SU-DHL-6 (cell line): ENCODE data around the gene ARHGAP22.
A peak's percentile ranks its signal among the peaks of the same experiment; 100 is the strongest.

Experiments
- H2AFZ ChIP-seq: fragments of 200-600 bp; sonication (generic); 2 replicates; pipeline ENCODE4 v1.6.1; 2014; ENCODE audit warnings: low read depth, mild to moderate bottlenecking, moderate library complexity, mixed read lengths, antibody characterized with exemption, low read length; ENCODE audit not compliant: severe bottlenecking
- H3F3A ChIP-seq: fragments of 200-600 bp; shearing (Covaris generic); 2 replicates; pipeline ENCODE4 v1.6.0; 2016; ENCODE audit warnings: antibody characterized with exemption, mild to moderate bottlenecking; ENCODE audit not compliant: insufficient read depth
- H3K27ac ChIP-seq: fragments of 200-600 bp; sonication (generic); 2 replicates; pipeline ENCODE4 v1.5.1; 2016; ENCODE audit warnings: low read depth, mild to moderate bottlenecking, low read length, moderate library complexity, mixed read lengths
- H3K27me3 ChIP-seq: fragments of 200-600 bp; sonication (generic), shearing (Covaris generic); 2 replicates; pipeline ENCODE4 v1.6.0; 2014; ENCODE audit warnings: mild to moderate bottlenecking, low read length
- H3K36me3 ChIP-seq: fragments of 200-600 bp; sonication (generic); 2 replicates; pipeline ENCODE4 v1.6.1; 2014; ENCODE audit warnings: mild to moderate bottlenecking, low read length, mixed read lengths
- H3K4me2 ChIP-seq: fragments of 300-600, 200-600 bp; shearing (Covaris generic), sonication (generic); 2 replicates; pipeline ENCODE4 v1.6.0; 2014; ENCODE audit warnings: low read length, low read depth, mild to moderate bottlenecking; ENCODE audit not compliant: poor library complexity, severe bottlenecking
- H3K4me3 ChIP-seq: fragments of 200-600 bp; sonication (generic); 2 replicates; pipeline ENCODE4 v1.5.1; 2014; ENCODE audit warnings: antibody characterized with exemption, low read length, mild to moderate bottlenecking, mixed read lengths; ENCODE audit not compliant: insufficient read depth, poor library complexity, severe bottlenecking
- H3K79me2 ChIP-seq: fragments of 200-600 bp; sonication (generic); 2 replicates; pipeline ENCODE4 v1.6.1; 2014; ENCODE audit warnings: mild to moderate bottlenecking, low read length, moderate library complexity; ENCODE audit not compliant: insufficient read depth
- H3K9ac ChIP-seq: fragments of 200-600 bp; sonication (generic); 2 replicates; pipeline ENCODE4 v1.7.0; 2014; ENCODE audit warnings: mild to moderate bottlenecking, low read length
- H3K9me2 ChIP-seq: fragments of 200-600 bp; sonication (generic); replicated peaks from 2 replicates; pipeline ENCODE4 v1.6.1; 2014; ENCODE audit warnings: low read length; ENCODE audit not compliant: insufficient read depth
- H3K9me3 ChIP-seq: fragments of 200-600 bp; sonication (generic); 2 replicates; pipeline ENCODE4 v1.6.1; 2014; ENCODE audit warnings: low read length, mixed read lengths; ENCODE audit not compliant: insufficient read depth
- H4K20me1 ChIP-seq: fragments of 200-600 bp; sonication (generic); 2 replicates; pipeline ENCODE4 v1.6.1; 2014; ENCODE audit warnings: low read depth, mild to moderate bottlenecking, antibody characterized with exemption, low read length, moderate library complexity, mixed read lengths
- CTCF ChIP-seq: fragments of 200-600 bp; sonication (generic); IDR thresholded peaks from one replicate; pipeline ENCODE4 v1.5.1; 2017; ENCODE audit warnings: antibody characterized with exemption, mild to moderate bottlenecking, low read length, moderate library complexity; ENCODE audit not compliant: insufficient read depth, poor library complexity, severe bottlenecking
- EZH2phosphoT487 ChIP-seq: fragments of 200-600 bp; sonication (generic), shearing (Covaris generic); conservative IDR thresholded peaks from 2 replicates; pipeline ENCODE4 v1.6.1; 2018; ENCODE audit warnings: mild to moderate bottlenecking, antibody characterized with exemption, low read length, moderate library complexity, mixed read lengths

The ARHGAP22 gene

GRCh38 chr10:48607356-48608278 lies 2.7 kb upstream of the ARHGAP22 start:
- Histone ChIP-seq H3K9me2 (no peaks in the 10 kb centered on the region), H3K4me3 (no peak overlapping the region), H3K27ac (no peak overlapping the region), H3K4me2 (no peak overlapping the region), H3K36me3 (no peaks in the 10 kb centered on the region), H3K9ac (no peak overlapping the region), H3F3A (no peaks in the 10 kb centered on the region), H4K20me1 (no peaks in the 10 kb centered on the region), H3K9me3 (no peaks in the 10 kb centered on the region), H3K79me2 (0 out of 2 replicates have a peak, but pooled peaks cover 5% of the 10 kb centered on the region), H3K27me3 (no peaks in the 10 kb centered on the region), H2AFZ (no peak overlapping the region)
- no peak for TF ChIP-seq EZH2phosphoT487
- TF ChIP-seq CTCF = no peak

GRCh38 chr10:48606530-48607355 lies 1.9 kb upstream of the ARHGAP22 start:
- Histone ChIP-seq H3K4me2 (no peak overlapping the region), H4K20me1 (no peaks in the 10 kb centered on the region), H3K4me3 (no peak overlapping the region), H3K27me3 (no peaks in the 10 kb centered on the region), H3K9me3 (no peaks in the 10 kb centered on the region), H2AFZ (no peak overlapping the region), H3K9me2 (no peaks in the 10 kb centered on the region), H3K9ac (no peak overlapping the region), H3K36me3 (no peaks in the 10 kb centered on the region), H3K79me2 (0 out of 2 replicates have a peak, but pooled peaks cover 5% of the 10 kb centered on the region), H3K27ac (no peak overlapping the region), H3F3A (no peaks in the 10 kb centered on the region)
- TF ChIP-seq EZH2phosphoT487 = no peak
- no peak for TF ChIP-seq CTCF

- no peaks in the 10 kb centered on the region for H3K27me3 ChIP-seq
- no peaks in the 10 kb centered on the region for H3F3A ChIP-seq
- H3K36me3 ChIP-seq = no peaks in the 10 kb centered on the region
- H4K20me1 ChIP-seq = no peaks in the 10 kb centered on the region
- no peak overlapping the region for H3K27ac ChIP-seq
- H3K9me3 ChIP-seq = no peaks in the 10 kb centered on the region
- peak overlapping the region; percentile 59 for H3K4me2 ChIP-seq
- no peak overlapping the region for H3K4me3 ChIP-seq
- H2AFZ ChIP-seq = no peak overlapping the region
- peak overlapping the region; percentile 65; the same call in 1 of the 2 replicates for H3K9ac ChIP-seq
- no peaks in the 10 kb centered on the region for H3K9me2 ChIP-seq
- TF ChIP-seq CTCF = no peak
- TF ChIP-seq EZH2phosphoT487 = no peak
- H3K79me2 ChIP-seq = 0 out of 2 replicates have a peak, but pooled peaks cover 5% of the 10 kb centered on the region
These were observed 1.1 kb upstream of the ARHGAP22 start for GRCh38 chr10:48605786-48606529.
